H1 (cell line): ENCODE measurements around the gene NELL1. TPM values are rescaled to one million over a fixed set of nuclear protein-coding genes. Genes with fewer than 3 reads are reported as not detected.

Experiments
- CTCF ChIA-PET: fragments of 300-600 bp; sonication (Branson Sonifier 250); formaldehyde crosslinking; loops from one replicate; lab custom pipeline; 2021; ENCODE audit not compliant: partially characterized antibody; lab: Charles Lee
- POLR2A ChIA-PET: fragments of 300-600 bp; sonication (Branson Sonifier 250); formaldehyde crosslinking; loops from one replicate; lab custom pipeline; 2021; ENCODE audit warnings: inconsistent platforms; ENCODE audit not compliant: partially characterized antibody; lab: Charles Lee
- DNase-seq, 2 experiments: peaks; one replicate each; pipeline versions ENCODE4 v3.0.0 to v3.0.0-alpha.2; 2010 to 2022; ENCODE audit warnings: low spot score in 2 of 2, low read depth in 1 of 2, mixed read lengths in 1 of 2
- FAIRE-seq: peaks from 2 replicates; lab custom pipeline; 2011; peaks lifted over from hg19 to GRCh38; lab: Jason Lieb, UNC
- H2AFZ ChIP-seq: 2 replicates; pipeline ENCODE4 v1.8.1; 2012; ENCODE audit warnings: low read length, inconsistent platforms
- H2AK5ac ChIP-seq: 2 replicates; pipeline ENCODE4 v1.6.1; 2013; ENCODE audit warnings: low read depth, low read length
- H2BK120ac ChIP-seq: replicated peaks from 2 replicates; pipeline ENCODE3; 2013; ENCODE audit warnings: low read depth, low read length, inconsistent platforms
- H2BK12ac ChIP-seq: 2 replicates; pipeline ENCODE4 v1.6.1; 2013; ENCODE audit warnings: low read depth, low read length
- H2BK15ac ChIP-seq: 2 replicates; pipeline ENCODE4 v1.6.1; 2013; ENCODE audit warnings: low read length
- H2BK20ac ChIP-seq: 2 replicates; pipeline ENCODE4 v1.6.1; 2013; ENCODE audit warnings: low read length
- H2BK5ac ChIP-seq: 2 replicates; pipeline ENCODE4 v1.6.1; 2013; ENCODE audit warnings: low read depth, low read length
- H3K14ac ChIP-seq: 2 replicates; pipeline ENCODE4 v1.6.1; 2013; ENCODE audit warnings: inconsistent platforms; ENCODE audit not compliant: insufficient read length
- H3K18ac ChIP-seq: 2 replicates; pipeline ENCODE4 v1.6.1; 2013; ENCODE audit warnings: low read length; ENCODE audit errors: extremely low read depth
- H3K23ac ChIP-seq: 2 replicates; pipeline ENCODE4 v1.6.1; 2013; ENCODE audit warnings: inconsistent platforms; ENCODE audit not compliant: insufficient read length
- H3K23me2 ChIP-seq: 2 replicates; pipeline ENCODE4 v1.6.1; 2013; ENCODE audit warnings: low read depth, low read length
- H3K27ac ChIP-seq: 2 replicates; pipeline ENCODE4 v1.6.1; 2011; ENCODE audit warnings: low read depth, low read length, inconsistent platforms
- H3K27me3 ChIP-seq, 4 experiments: replicated peaks in 1 of 4; 1 replicate in 1 of 4; 2 replicates in 3 of 4; pipeline versions ENCODE4 v1.6.1 to v1.8.1; 2011 to 2013; ENCODE audit warnings: low read length in 3 of 4, mild to moderate bottlenecking in 3 of 4, inconsistent platforms in 2 of 4, mixed read lengths in 2 of 4, moderate library complexity in 1 of 4; ENCODE audit not compliant: control insufficient read depth in 3 of 4, insufficient read depth in 3 of 4; ENCODE audit errors: extremely low read depth in 1 of 4
- H3K36me3 ChIP-seq, 4 experiments: 2 replicates each; pipeline versions ENCODE4 v1.6.1 to v1.8.1; 2011 to 2013; ENCODE audit warnings: mild to moderate bottlenecking in 4 of 4, low read length in 3 of 4, moderate library complexity in 2 of 4, control low read depth in 1 of 4, inconsistent platforms in 1 of 4; ENCODE audit not compliant: insufficient read depth in 4 of 4, control insufficient read depth in 2 of 4
- H3K4ac ChIP-seq: replicated peaks from 2 replicates; pipeline ENCODE3; 2013; ENCODE audit warnings: low read length, low read depth, mixed read lengths, inconsistent platforms; ENCODE audit not compliant: insufficient read length
- H3K4me1 ChIP-seq, 4 experiments: replicated peaks in 1 of 4; 1 replicate in 1 of 4; 2 replicates in 3 of 4; pipeline versions ENCODE4 v1.6.1 to v1.8.1; 2011 to 2013; ENCODE audit warnings: low read length in 3 of 4, inconsistent platforms in 2 of 4, mixed read lengths in 1 of 4; ENCODE audit not compliant: insufficient read depth in 4 of 4, control insufficient read depth in 3 of 4
- H3K4me2 ChIP-seq, 2 experiments: 2 replicates each; pipeline versions ENCODE4 v1.6.1 to v1.8.1; 2011 to 2013; ENCODE audit warnings: low read depth in 2 of 2, low read length in 2 of 2, control low read depth in 1 of 2, inconsistent platforms in 1 of 2, mild to moderate bottlenecking in 1 of 2; ENCODE audit not compliant: insufficient read depth in 1 of 2
- H3K4me3 ChIP-seq, 4 experiments: fragments of 200-600, 300-600 bp in 1 of 4; sonication (generic), shearing (Covaris generic), sonication (Bioruptor Twin) in 1 of 4; 2 replicates each; pipeline versions ENCODE4 v1.5.1 to v1.8.1; 2011 to 2016; ENCODE audit warnings: low read length in 4 of 4, low read depth in 3 of 4, control low read depth in 2 of 4, inconsistent platforms in 2 of 4, mild to moderate bottlenecking in 2 of 4, mixed read lengths in 1 of 4, moderate library complexity in 1 of 4; ENCODE audit not compliant: insufficient read depth in 2 of 4; ENCODE audit errors: extremely low read depth in 1 of 4
- H3K56ac ChIP-seq: replicated peaks from 2 replicates; pipeline ENCODE3; 2013; ENCODE audit warnings: low read depth, mild to moderate bottlenecking, mixed read lengths, low read length, inconsistent platforms; ENCODE audit not compliant: insufficient read length
- H3K79me1 ChIP-seq: 2 replicates; pipeline ENCODE4 v1.6.1; 2013; ENCODE audit warnings: low read depth, low read length, control low read depth
- H3K79me2 ChIP-seq, 2 experiments: 2 replicates each; pipeline versions ENCODE4 v1.6.1 to v1.8.1; 2012 to 2013; ENCODE audit warnings: low read length in 2 of 2, mild to moderate bottlenecking in 2 of 2, inconsistent platforms in 1 of 2; ENCODE audit not compliant: insufficient read depth in 2 of 2, control insufficient read depth in 1 of 2
- H3K9ac ChIP-seq, 4 experiments: replicated peaks in 1 of 4; 1 replicate in 1 of 4; 2 replicates in 3 of 4; pipeline versions ENCODE4 v1.6.1 to v1.8.1; 2011 to 2013; ENCODE audit warnings: low read depth in 3 of 4, low read length in 3 of 4, control low read depth in 2 of 4, mild to moderate bottlenecking in 2 of 4, moderate library complexity in 2 of 4, inconsistent platforms in 1 of 4; ENCODE audit errors: extremely low read depth in 1 of 4
- H3K9me3 ChIP-seq, 2 experiments: 2 replicates each; pipeline versions ENCODE4 v1.6.1 to v1.8.1; 2012 to 2013; ENCODE audit warnings: mild to moderate bottlenecking in 2 of 2, moderate library complexity in 2 of 2, control low read depth in 1 of 2, inconsistent platforms in 1 of 2, low read depth in 1 of 2, low read length in 1 of 2, mixed read lengths in 1 of 2; ENCODE audit not compliant: insufficient read depth in 2 of 2
- H4K20me1 ChIP-seq, 2 experiments: replicated peaks in 1 of 2; 2 replicates each; pipeline versions ENCODE3 to v1.8.1; 2011 to 2013; ENCODE audit warnings: inconsistent platforms in 2 of 2, low read length in 2 of 2, mild to moderate bottlenecking in 1 of 2; ENCODE audit not compliant: insufficient read depth in 2 of 2, control insufficient read depth in 1 of 2
- H4K5ac ChIP-seq: 2 replicates; pipeline ENCODE4 v1.6.1; 2013; ENCODE audit warnings: low read length, low read depth, mixed read lengths, inconsistent platforms; ENCODE audit not compliant: insufficient read length
- H4K8ac ChIP-seq: 2 replicates; pipeline ENCODE4 v1.8.0; 2013; ENCODE audit warnings: mild to moderate bottlenecking, moderate library complexity, low read length, inconsistent platforms; ENCODE audit not compliant: insufficient read depth; ENCODE audit errors: extremely low read depth
- H4K91ac ChIP-seq: replicated peaks from 2 replicates; pipeline ENCODE3; 2013; ENCODE audit warnings: low read length, mixed read lengths, inconsistent platforms; ENCODE audit not compliant: insufficient read length
- CHD2 ChIP-seq: IDR thresholded peaks from 2 replicates; pipeline ENCODE4 v1.6.1; 2012; ENCODE audit warnings: low read length, improper control_type of control experiment
- POU5F1 ChIP-seq: IDR thresholded peaks from 2 replicates; pipeline ENCODE4 v1.6.1; 2011; ENCODE audit warnings: low read depth, mild to moderate bottlenecking, low read length, moderate library complexity
- RAD21 ChIP-seq, 2 experiments: IDR thresholded peaks in 1 of 2; conservative IDR thresholded peaks in 1 of 2; 2 replicates each; pipeline ENCODE4 v1.6.1; 2011; ENCODE audit warnings: low read depth in 2 of 2, low read length in 2 of 2, improper control_type of control experiment in 1 of 2, inconsistent platforms in 1 of 2, mild to moderate bottlenecking in 1 of 2, moderate library complexity in 1 of 2
- YY1 ChIP-seq: IDR thresholded peaks from 2 replicates; pipeline ENCODE4 v1.6.1; 2011; ENCODE audit warnings: low read depth, mild to moderate bottlenecking, low read length
- WGBS, 2 experiments: shearing (Covaris generic) in 1 of 2; methylation state at CpG; one replicate each; pipeline versions ENCODE4 v1.1.6 to v1.1.7; 2013 to 2015; ENCODE audit warnings: low lambda C conversion rate in 2 of 2, mixed read lengths in 2 of 2, inconsistent platforms in 1 of 2, low coverage in 1 of 2, missing lambda C conversion rate in 1 of 2; ENCODE audit not compliant: insufficient replicate concordance in 2 of 2, insufficient coverage in 1 of 2, insufficient read length in 1 of 2; ENCODE audit errors: extremely low coverage in 1 of 2, missing lambda C conversion rate in 1 of 2; 5-methylcytosine and 5-hydroxymethylcytosine counted together
- polyA plus RNA-seq, 7 experiments: library from polyadenylated mRNA; depleted of rRNA in 3 of 7; stranded (reverse) in 5 of 7; unstranded in 2 of 7; fragments of >200 nt in 5 of 7; fragments of 200-250 nt in 2 of 7; gene quantifications; 1 replicate in 5 of 7; 2 replicates in 1 of 7; 4 replicates in 1 of 7; pipeline versions ENCODE4 v1.2.1 to v1.2.3, GENCODE V29; 2011 to 2013; ENCODE audit warnings: missing spikeins in 2 of 7, mixed read lengths in 2 of 7
- total RNA-seq: library from RNA; stranded (reverse); fragmentation: NEBNext Ultra II Directional; extraction: Animal tissue kit (Norgen Biotek cat#: 25700); gene quantifications from 2 replicates; pipeline ENCODE4 v1.2.1, GENCODE V29; 2021
- TF ChIP-seq, protein P1 (sequence below), 3 experiments: IDR thresholded peaks; 1 replicate in 2 of 3; 2 replicates in 1 of 3; pipeline versions ENCODE4 v1.5.1 to v1.6.1; 2011; ENCODE audit warnings: low read length in 3 of 3, mild to moderate bottlenecking in 3 of 3, inconsistent platforms in 2 of 3, low read depth in 1 of 3, moderate library complexity in 1 of 3; ENCODE audit not compliant: insufficient read depth in 1 of 3; ENCODE audit errors: control extremely low read depth in 1 of 3

The NELL1 gene
- total and polyA plus RNA-seq, 2 of the 8 experiments (the other 6 are each of a cell fraction or from before 2014, with no cell fraction given), result 0.21 TPM; not detected in 1

DNA sequence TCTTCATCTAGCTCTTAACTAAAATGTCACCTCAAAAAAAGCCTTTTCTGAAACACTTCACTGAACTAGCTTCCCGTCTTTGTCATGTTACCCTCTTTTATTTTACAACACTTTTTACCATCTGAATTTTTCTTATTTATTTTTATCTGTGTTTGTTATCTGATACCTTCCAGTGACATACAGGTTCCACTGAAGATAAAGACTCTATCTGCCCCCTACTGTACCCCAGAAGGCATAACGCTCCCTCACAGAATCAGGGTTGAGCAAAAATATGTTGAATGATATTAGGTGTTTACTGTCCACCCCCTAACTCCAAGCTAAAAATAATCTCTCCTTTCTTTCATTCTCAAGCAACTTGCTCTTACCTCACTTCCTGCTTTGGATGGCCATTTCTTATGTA lies 654.2 kb downstream of the NELL1 start:
- no peak overlapping the region for H3K23ac ChIP-seq
- no peak overlapping the region for H3K4me3 ChIP-seq
- no peaks in the 10 kb centered on the region for H3K36me3 ChIP-seq
- no peak overlapping the region for H3K4me2 ChIP-seq
- POLR2A ChIA-PET, result no interaction called here
- no peak overlapping the region for H2BK15ac ChIP-seq
- H3K18ac ChIP-seq, result no peak overlapping the region
- peaks cover 8 to 10% of the 10 kb centered on the region in 2 experiments for H3K9me3 ChIP-seq
- H3K79me1 ChIP-seq, result no peaks in the 10 kb centered on the region
- WGBS, 2 experiments, result 84% methylated on average over 2 of the region's 2 CpGs; no CpG with 5 or more reads in 1 of the 2 experiments
- H4K20me1 ChIP-seq, result no peaks in the 10 kb centered on the region
- H3K9ac ChIP-seq, result no peak overlapping the region
- H4K8ac ChIP-seq, result no peak overlapping the region
- no peak overlapping the region for H3K56ac ChIP-seq
- no peaks in the 10 kb centered on the region for H3K79me2 ChIP-seq
- H3K27ac ChIP-seq, result no peak overlapping the region
- no peak overlapping the region for H2AK5ac ChIP-seq
- H3K27me3 ChIP-seq, result no peaks in the 10 kb centered on the region
- H2BK20ac ChIP-seq, result no peak overlapping the region
- DNase-seq (no peak), FAIRE-seq (no peak)
- H3K4me1 ChIP-seq, result peaks cover 0 to 1% (median 0%) of the 10 kb centered on the region in 4 experiments; a peak in 1 of 7 replicates
- H3K23me2 ChIP-seq, result no peaks in the 10 kb centered on the region
- H3K14ac ChIP-seq, result no peak overlapping the region
- H2AFZ ChIP-seq, result no peak overlapping the region
- H2BK12ac ChIP-seq, result no peak overlapping the region
- CTCF ChIA-PET, result interaction anchor here (0.6 to 2.9 kb wide), 44 partner anchors 8 to 807 kb away, joined by 3 to 20 read pairs (median 4); no protein-coding TSS in a partner anchor
- no peak overlapping the region for H4K91ac ChIP-seq
- H2BK5ac ChIP-seq, result no peak overlapping the region
- H4K5ac ChIP-seq, result no peak overlapping the region
- TF ChIP-seq POU5F1 (no peak), CHD2 (no peak), RAD21 (IDR thresholded peaks at IDR 0.05 in 1 of 2, conservative IDR thresholded peaks at IDR 0.05 in 1 of 2; ENCODE audit: low read depth in 2 of 2, low read length in 2 of 2) (peak; percentile 69 to 70), YY1 (peak; percentile 66; the same call in 1 of the 2 replicates)
- TF ChIP-seq, protein P1, sequence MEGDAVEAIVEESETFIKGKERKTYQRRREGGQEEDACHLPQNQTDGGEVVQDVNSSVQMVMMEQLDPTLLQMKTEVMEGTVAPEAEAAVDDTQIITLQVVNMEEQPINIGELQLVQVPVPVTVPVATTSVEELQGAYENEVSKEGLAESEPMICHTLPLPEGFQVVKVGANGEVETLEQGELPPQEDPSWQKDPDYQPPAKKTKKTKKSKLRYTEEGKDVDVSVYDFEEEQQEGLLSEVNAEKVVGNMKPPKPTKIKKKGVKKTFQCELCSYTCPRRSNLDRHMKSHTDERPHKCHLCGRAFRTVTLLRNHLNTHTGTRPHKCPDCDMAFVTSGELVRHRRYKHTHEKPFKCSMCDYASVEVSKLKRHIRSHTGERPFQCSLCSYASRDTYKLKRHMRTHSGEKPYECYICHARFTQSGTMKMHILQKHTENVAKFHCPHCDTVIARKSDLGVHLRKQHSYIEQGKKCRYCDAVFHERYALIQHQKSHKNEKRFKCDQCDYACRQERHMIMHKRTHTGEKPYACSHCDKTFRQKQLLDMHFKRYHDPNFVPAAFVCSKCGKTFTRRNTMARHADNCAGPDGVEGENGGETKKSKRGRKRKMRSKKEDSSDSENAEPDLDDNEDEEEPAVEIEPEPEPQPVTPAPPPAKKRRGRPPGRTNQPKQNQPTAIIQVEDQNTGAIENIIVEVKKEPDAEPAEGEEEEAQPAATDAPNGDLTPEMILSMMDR (IDR thresholded peaks at IDR 0.05; ENCODE audit: control extremely low read depth in 1 of 3, insufficient read depth in 1 of 3, low read depth in 1 of 3, low read length in 3 of 3), result peak in 2 of 3 experiments; percentile 48 to 58; a peak in 3 of 4 replicates
- no peak overlapping the region for H2BK120ac ChIP-seq
- H3K4ac ChIP-seq, result no peak overlapping the region
